K562 (cell line): ENCODE measurements around the gene SLC9A1. TPM values are rescaled to one million over a fixed set of nuclear protein-coding genes. Genes with fewer than 3 reads are reported as not detected.
A peak's percentile ranks its signal among the peaks of the same experiment; 100 is the strongest.

ENCODE experiments used
- CEBPB ChIP-seq: fragments of 450-650 bp; IDR thresholded peaks from 2 replicates; pipeline ENCODE4 v1.6.1; 2016; ENCODE audit warnings: missing genetic modification characterization, missing compliant biosample characterization
- CHD4 ChIP-seq: fragments of 200-600 bp; sonication (generic); IDR thresholded peaks from 3 replicates; pipeline ENCODE4 v1.6.1; 2012; ENCODE audit warnings: low read depth, mild to moderate bottlenecking, mixed read lengths, low read length, inconsistent platforms; ENCODE audit not compliant: insufficient read depth, insufficient replicate concordance, poor library complexity, severe bottlenecking
- FOSL1 ChIP-seq: fragments of 200-800 bp; sonication (Bioruptor generic); conservative IDR thresholded peaks from 2 replicates; pipeline ENCODE4 v1.6.1; 2016; ENCODE audit warnings: missing genetic modification characterization, missing compliant biosample characterization
- GATA2 ChIP-seq: sonication (generic); formaldehyde crosslinking; IDR thresholded peaks from 2 replicates; pipeline ENCODE4 v1.4.0; 2020; ENCODE audit warnings: mild to moderate bottlenecking, missing genetic modification reagents
- KDM2B ChIP-seq: fragments of 250-450 bp; sonication (Bioruptor Pico); IDR thresholded peaks from 2 replicates; pipeline ENCODE4 v1.8.0; 2021; ENCODE audit warnings: mild to moderate bottlenecking, moderate library complexity
- PCBP1 ChIP-seq: fragments of 200-400 bp; formaldehyde crosslinking; IDR thresholded peaks from 2 replicates; pipeline ENCODE4 v1.6.1; 2018; ENCODE audit warnings: mild to moderate bottlenecking, low read depth, low read length; ENCODE audit not compliant: poor library complexity, severe bottlenecking
- POLR2AphosphoS2 ChIP-seq: IDR thresholded peaks from 2 replicates; pipeline ENCODE4 v1.6.1; 2012; ENCODE audit warnings: low read length, improper control_type of control experiment
- RAD21 ChIP-seq, 2 experiments: fragments of 250-450 bp in 1 of 2; fragments of 450-650 bp in 1 of 2; sonication (Bioruptor Pico) in 1 of 2; formaldehyde crosslinking in 1 of 2; IDR thresholded peaks in 1 of 2; conservative IDR thresholded peaks in 1 of 2; 2 replicates each; pipeline versions ENCODE4 v1.4.0 to v1.8.0; 2020 to 2022; ENCODE audit warnings: mild to moderate bottlenecking in 2 of 2, moderate library complexity in 1 of 2
- YY1 ChIP-seq, 3 experiments: IDR thresholded peaks; 2 replicates each; pipeline ENCODE4 v1.6.1; 2011; ENCODE audit warnings: low read length in 2 of 3, mild to moderate bottlenecking in 2 of 3, moderate library complexity in 2 of 3, borderline replicate concordance in 1 of 3, control low read depth in 1 of 3, low read depth in 1 of 3; ENCODE audit not compliant: insufficient read depth in 3 of 3, insufficient replicate concordance in 2 of 3, control insufficient read depth in 1 of 3, insufficient read length in 1 of 3; ENCODE audit errors: extremely low read depth in 1 of 3
- ZKSCAN8 ChIP-seq: fragments of 200-800 bp; sonication (Bioruptor generic); IDR thresholded peaks from 2 replicates; pipeline ENCODE4 v1.6.1; 2016; ENCODE audit warnings: missing genetic modification characterization, missing compliant biosample characterization
- ZNF133 ChIP-seq: fragments of 250-450 bp; sonication (Bioruptor Pico); IDR thresholded peaks from 2 replicates; pipeline ENCODE4 v1.4.0; 2020; ENCODE audit warnings: mild to moderate bottlenecking
- ZNF589 ChIP-seq: fragments of 200-800 bp; sonication (Bioruptor generic); IDR thresholded peaks from 2 replicates; pipeline ENCODE4 v1.6.1; 2016; ENCODE audit warnings: low read depth, missing genetic modification characterization, missing compliant biosample characterization
- ZNF830 ChIP-seq: fragments of 250-450 bp; sonication (Bioruptor Pico); IDR thresholded peaks from 2 replicates; pipeline ENCODE4 v1.5.0; 2021; ENCODE audit warnings: mild to moderate bottlenecking
- polyA plus RNA-seq, 8 experiments: library from polyadenylated mRNA; depleted of rRNA in 4 of 8; stranded (reverse) in 5 of 8; unstranded in 3 of 8; fragments of >200 nt; fragmentation: Nextera tagmentation in 2 of 8; fragmentation: Illumina TruSeq in 1 of 8; extraction: Ambion mirVana in 2 of 8; extraction: Trizol in 1 of 8; gene quantifications; 2 replicates each; pipeline versions ENCODE4 v1.2.1 to v1.2.3, GENCODE V29; 2011 to 2014; ENCODE audit warnings: inconsistent platforms in 1 of 8, missing spikeins in 1 of 8
- total RNA-seq, 7 experiments: library from RNA; depleted of rRNA in 6 of 7; stranded (reverse); fragments of >200 nt in 6 of 7; fragmentation: Illumina TruSeq in 2 of 7; extraction: Trizol in 2 of 7; gene quantifications; 2 replicates each; pipeline versions ENCODE4 v1.2.1 to v1.2.3, GENCODE V29; 2011 to 2021; ENCODE audit warnings: low replicate concordance in 1 of 7
- TF ChIP-seq, protein P1 (sequence below): fragments of 250-450 bp; sonication (Bioruptor Pico); IDR thresholded peaks from 2 replicates; pipeline ENCODE4 v1.4.0; 2020; ENCODE audit warnings: mild to moderate bottlenecking, moderate library complexity
- TF ChIP-seq, protein P2 (sequence below): fragments of 250-450 bp; sonication (Bioruptor Pico); IDR thresholded peaks from 2 replicates; pipeline ENCODE4 v1.4.0; 2020; ENCODE audit warnings: borderline replicate concordance
- TF ChIP-seq, protein P3 (sequence below): fragments of 450-650 bp; formaldehyde crosslinking; IDR thresholded peaks from 2 replicates; pipeline ENCODE4 v1.4.0; 2020; ENCODE audit warnings: mild to moderate bottlenecking, moderate library complexity

The SLC9A1 gene
- total and polyA plus RNA-seq, 9 of the 15 experiments (the other 6 are each of a cell fraction or from before 2014, with no cell fraction given) = 0.59 to 14.4 (median 2.0) TPM

DNA sequence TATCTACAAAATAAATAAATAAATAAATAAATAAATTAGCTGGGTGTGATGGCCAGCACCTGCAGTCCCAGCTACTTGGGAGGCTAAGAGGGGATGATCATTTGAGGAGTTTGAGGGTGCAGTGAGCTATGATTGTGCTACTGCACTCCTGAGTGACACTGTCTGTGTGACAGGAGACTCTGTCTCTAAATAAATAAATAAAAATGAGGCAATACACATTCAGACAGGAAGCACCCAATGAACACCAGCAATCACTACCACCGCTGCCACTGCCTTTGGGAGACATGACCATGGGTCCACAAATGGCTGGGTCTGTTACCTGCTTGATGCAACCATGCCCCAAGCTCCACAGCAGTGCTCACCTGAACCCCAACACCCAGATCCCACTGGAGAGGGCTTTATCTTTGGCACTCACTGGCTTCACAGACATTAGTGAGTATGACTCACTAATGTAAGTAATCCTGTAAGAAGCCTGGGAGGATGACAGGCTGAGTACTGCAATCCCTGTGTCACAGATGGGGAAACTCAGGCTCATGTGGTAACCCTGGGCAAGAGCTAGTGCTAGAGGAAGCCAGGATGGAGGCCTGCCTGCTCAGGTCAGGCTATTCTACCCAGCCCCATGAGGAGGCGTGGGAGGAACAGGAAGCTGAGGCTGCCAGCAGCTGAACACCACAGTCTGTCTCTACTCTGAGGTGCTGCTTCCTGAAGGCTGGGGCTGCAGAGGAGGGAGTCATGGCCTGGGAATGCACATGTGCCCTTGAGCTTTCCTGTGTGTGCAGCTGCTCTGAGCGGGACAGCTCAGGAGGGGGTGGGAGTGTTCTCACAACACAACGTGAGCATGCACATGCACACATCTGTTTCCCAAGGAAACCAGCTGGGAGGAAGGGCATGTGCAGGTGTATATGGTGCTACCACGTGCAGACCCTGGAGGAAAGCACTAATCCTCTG is 43.0 kb downstream of the SLC9A1 start (continued):
- TF ChIP-seq, protein P1, sequence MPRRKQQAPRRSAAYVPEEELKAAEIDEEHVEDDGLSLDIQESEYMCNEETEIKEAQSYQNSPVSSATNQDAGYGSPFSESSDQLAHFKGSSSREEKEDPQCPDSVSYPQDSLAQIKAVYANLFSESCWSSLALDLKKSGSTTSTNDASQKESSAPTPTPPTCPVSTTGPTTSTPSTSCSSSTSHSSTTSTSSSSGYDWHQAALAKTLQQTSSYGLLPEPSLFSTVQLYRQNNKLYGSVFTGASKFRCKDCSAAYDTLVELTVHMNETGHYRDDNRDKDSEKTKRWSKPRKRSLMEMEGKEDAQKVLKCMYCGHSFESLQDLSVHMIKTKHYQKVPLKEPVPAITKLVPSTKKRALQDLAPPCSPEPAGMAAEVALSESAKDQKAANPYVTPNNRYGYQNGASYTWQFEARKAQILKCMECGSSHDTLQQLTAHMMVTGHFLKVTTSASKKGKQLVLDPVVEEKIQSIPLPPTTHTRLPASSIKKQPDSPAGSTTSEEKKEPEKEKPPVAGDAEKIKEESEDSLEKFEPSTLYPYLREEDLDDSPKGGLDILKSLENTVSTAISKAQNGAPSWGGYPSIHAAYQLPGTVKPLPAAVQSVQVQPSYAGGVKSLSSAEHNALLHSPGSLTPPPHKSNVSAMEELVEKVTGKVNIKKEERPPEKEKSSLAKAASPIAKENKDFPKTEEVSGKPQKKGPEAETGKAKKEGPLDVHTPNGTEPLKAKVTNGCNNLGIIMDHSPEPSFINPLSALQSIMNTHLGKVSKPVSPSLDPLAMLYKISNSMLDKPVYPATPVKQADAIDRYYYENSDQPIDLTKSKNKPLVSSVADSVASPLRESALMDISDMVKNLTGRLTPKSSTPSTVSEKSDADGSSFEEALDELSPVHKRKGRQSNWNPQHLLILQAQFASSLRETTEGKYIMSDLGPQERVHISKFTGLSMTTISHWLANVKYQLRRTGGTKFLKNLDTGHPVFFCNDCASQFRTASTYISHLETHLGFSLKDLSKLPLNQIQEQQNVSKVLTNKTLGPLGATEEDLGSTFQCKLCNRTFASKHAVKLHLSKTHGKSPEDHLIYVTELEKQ (CRISPR knock-in tag) = no peak
- TF ChIP-seq FOSL1 (tag) (peak; percentile 96), ZNF830 (CRISPR knock-in tag) (no peak), ZNF133 (CRISPR knock-in tag) (no peak), GATA2 (CRISPR knock-in tag) (0 out of 2 replicates have a peak, but pooled peaks have one; percentile 27), POLR2AphosphoS2 (peak; percentile 48; the same call in 1 of the 2 replicates), CHD4 (no peak), CEBPB (tag) (peak; percentile 72), YY1 (IDR thresholded peaks at IDR 0.05; ENCODE audit: borderline replicate concordance in 1 of 3, control insufficient read depth in 1 of 3, extremely low read depth in 1 of 3, insufficient read depth in 3 of 3, insufficient read length in 1 of 3, insufficient replicate concordance in 2 of 3, low read depth in 1 of 3, low read length in 2 of 3) (peak in 1 of 3 experiments; percentile 2), ZNF589 (CRISPR knock-in tag) (0 out of 2 replicates have a peak, but pooled peaks have one; percentile 68), PCBP1 (no peak), RAD21 (CRISPR knock-in tag; conservative IDR thresholded peaks at IDR 0.05 in 1 of 2, IDR thresholded peaks at IDR 0.05 in 1 of 2) (peak; percentile 77 to 83), ZKSCAN8 (CRISPR knock-in tag) (peak; percentile 38; the same call in 1 of the 2 replicates), KDM2B (CRISPR knock-in tag) (no peak)
- TF ChIP-seq, protein P2, sequence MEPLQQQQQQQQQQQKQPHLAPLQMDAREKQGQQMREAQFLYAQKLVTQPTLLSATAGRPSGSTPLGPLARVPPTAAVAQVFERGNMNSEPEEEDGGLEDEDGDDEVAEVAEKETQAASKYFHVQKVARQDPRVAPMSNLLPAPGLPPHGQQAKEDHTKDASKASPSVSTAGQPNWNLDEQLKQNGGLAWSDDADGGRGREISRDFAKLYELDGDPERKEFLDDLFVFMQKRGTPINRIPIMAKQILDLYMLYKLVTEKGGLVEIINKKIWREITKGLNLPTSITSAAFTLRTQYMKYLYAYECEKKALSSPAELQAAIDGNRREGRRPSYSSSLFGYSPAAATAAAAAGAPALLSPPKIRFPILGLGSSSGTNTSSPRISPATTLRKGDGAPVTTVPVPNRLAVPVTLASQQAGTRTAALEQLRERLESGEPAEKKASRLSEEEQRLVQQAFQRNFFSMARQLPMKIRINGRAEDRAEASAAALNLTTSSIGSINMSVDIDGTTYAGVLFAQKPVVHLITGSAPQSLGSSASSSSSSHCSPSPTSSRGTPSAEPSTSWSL (CRISPR knock-in tag) = no peak
- TF ChIP-seq, protein P3, sequence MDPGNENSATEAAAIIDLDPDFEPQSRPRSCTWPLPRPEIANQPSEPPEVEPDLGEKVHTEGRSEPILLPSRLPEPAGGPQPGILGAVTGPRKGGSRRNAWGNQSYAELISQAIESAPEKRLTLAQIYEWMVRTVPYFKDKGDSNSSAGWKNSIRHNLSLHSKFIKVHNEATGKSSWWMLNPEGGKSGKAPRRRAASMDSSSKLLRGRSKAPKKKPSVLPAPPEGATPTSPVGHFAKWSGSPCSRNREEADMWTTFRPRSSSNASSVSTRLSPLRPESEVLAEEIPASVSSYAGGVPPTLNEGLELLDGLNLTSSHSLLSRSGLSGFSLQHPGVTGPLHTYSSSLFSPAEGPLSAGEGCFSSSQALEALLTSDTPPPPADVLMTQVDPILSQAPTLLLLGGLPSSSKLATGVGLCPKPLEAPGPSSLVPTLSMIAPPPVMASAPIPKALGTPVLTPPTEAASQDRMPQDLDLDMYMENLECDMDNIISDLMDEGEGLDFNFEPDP (CRISPR knock-in tag) = peak; percentile 36; the same call in 1 of the 2 replicates
